Measurements from ENCODE around the gene SSC5D.

The SSC5D gene

DNA sequence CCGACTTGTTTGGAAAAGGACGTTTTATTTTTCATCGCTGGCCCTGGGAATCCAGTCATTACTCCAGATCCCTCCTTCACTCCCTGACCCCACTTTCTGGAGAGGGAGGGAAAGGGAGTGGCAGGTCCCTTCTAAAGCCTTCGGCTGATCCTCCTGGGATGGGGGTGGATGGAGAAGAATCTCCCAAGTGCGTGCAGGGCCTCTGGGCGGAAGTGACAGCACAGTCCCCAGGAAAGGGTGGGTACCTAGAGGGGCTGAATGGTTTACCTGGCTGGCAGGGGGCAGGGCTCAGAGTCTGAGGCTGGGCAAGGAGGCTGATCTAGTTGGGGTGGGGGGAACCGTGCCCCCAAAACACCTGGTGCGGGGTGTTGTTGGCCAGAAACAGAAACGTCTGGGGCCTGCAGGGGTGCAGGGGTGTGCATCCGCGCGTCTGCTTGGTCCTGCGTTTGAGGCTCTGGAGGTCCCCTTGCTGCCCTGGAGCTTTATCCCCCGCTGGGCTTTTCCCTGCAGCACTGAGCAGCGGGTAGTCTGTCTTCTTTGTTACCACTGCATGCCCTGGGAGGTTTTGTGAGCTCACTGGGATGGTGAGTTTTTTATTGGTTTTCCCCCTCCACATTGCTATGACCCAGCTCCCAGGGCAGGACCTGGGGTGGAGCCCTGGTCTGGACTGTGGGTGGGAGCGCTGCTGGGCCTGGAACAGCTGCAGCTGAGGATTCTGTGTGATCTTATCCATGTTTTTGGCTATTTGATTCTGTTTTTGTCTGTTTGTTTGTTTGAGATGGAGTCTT is 14.8 kb upstream of the SSC5D start:
- DNase-seq (ENCODE audit: low read depth in 3 of 3), result no peak

DNA sequence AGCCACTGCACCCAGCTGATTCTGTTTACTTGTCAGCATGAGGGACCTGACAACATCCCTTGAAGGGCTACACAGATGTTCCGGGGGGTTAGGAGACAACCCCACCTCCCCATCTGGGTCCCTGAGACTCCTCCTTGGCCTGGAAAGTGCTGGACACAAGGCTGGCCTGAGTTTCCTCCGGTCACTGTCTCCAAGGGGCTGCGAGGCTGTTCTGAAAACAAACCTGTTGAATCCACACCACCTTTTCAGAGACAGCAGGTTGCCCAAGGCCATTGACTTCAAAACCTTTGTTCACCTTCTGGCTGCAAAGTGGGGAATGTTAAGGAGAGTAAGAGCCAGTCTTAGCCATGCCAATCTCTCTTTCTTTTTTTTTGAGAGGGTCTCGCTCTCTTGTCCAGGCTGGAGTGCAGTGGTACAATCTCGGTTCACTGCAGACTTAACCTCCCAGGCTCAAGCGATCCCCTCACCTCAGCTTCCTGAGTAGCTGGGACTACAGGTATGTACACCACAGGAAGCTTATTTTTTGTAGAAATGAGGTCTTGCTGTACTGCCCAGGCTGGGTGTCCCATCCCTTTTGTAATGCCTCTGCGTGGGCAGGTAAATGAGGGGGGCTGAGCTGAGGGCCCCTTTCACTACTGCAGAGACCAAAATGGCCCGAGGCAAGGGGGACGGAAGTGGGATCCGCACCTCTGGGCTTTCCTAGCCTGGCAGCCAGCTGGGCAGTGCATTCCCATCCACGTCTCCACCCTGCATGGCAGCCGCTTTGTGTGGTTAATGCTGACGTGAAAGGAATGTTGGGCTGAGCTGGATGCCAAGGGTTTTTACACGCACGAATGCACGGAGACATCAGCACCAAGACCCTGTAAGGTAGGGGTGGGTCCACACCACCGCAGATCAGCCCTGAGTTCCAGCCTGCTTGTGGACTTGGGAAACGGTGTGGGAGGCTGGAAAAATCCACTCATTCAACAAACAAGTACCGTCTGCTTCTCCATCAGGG is 13.7 kb upstream of the SSC5D start:
- DNase-seq (ENCODE audit: low read depth in 3 of 3), result no peak

- DNase-seq (ENCODE audit: low read depth in 3 of 3), result peak; percentile 96 to 99 (median 98)
Observed at GRCh38 chr19:55476100-55476775, 12.0 kb upstream of the SSC5D start, which contains the start of gene ZNF628. Gene ZNF628, plus strand, starts transcription at chr19:55476617. Its CDS starts 3,294 bp downstream, at chr19:55479911.

DNA sequence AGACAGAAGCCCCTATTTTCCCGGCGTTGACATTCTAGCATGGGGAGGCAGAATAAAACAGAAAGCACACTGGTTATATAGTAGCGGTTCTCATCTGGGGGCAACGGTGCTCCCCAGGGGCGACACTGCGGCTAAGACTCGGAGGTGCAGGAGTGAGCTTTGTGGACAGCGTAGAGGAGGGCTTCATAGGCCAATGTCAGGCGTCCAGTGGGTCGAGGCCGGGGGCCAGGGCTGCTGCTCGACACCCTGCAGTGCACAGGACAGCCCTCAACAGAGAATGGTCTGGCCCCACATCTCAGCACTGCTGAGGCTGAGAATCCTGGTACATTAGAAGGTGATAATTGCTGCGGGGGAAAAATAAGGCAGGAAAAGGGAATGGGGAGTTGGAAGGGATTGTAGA is 10.3 kb upstream of the SSC5D start:
- no peak for DNase-seq (ENCODE audit: low read depth in 3 of 3)

DNA sequence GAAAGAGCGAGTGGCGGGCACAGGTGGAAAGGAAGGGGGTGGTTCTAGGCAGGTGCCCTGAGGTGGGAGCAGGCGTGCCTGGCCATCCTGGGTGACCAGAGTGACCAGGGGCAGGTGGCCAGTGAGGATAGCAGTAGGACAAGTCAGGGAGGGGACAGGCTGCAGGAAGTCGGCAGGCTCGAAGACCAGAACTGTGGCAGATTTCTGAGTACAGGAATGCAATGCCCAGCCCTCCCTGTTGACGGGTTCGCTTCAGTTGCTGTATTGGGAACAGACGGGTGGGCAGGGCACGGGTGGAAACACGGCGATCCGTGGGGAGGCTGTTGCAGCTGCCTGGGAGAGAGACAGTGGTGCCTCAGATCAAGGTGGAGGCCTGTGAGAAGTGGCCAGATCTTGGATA is 9.9 kb upstream of the SSC5D start:
- DNase-seq (ENCODE audit: low read depth in 3 of 3), result no peak

GRCh38 chr19:55479045-55479444 is 9.2 kb upstream of the SSC5D start:
- DNase-seq (ENCODE audit: low read depth in 3 of 3), result no peak

GRCh38 chr19:55479451-55480230 is 8.6 kb upstream of the SSC5D start:
- DNase-seq (ENCODE audit: low read depth in 3 of 3), result no peak

DNA sequence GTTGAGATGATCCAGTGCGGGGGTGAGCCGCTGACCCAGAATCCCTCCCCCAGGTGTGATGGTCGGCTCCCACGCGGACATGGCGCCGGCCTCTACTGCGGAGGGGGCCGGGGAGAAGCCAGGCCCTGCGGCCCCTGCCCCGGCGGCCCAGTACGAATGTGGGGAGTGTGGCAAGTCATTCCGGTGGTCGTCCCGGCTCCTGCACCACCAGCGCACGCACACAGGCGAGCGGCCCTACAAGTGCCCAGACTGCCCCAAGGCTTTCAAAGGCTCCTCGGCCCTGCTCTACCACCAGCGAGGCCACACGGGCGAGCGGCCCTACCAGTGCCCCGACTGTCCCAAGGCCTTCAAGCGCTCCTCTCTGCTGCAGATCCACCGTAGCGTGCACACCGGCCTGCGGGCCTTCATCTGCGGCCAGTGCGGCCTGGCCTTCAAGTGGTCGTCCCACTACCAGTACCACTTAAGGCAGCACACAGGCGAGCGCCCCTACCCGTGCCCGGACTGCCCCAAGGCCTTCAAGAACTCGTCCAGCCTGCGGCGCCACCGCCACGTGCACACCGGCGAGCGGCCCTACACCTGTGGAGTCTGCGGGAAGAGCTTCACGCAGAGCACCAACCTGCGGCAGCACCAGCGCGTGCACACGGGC is 7.0 kb upstream of the SSC5D start:
- DNase-seq (ENCODE audit: low read depth in 3 of 3), result no peak

GRCh38 chr19:55481794-55482155 is 6.5 kb upstream of the SSC5D start:
- DNase-seq (ENCODE audit: low read depth in 3 of 3), result no peak

DNA sequence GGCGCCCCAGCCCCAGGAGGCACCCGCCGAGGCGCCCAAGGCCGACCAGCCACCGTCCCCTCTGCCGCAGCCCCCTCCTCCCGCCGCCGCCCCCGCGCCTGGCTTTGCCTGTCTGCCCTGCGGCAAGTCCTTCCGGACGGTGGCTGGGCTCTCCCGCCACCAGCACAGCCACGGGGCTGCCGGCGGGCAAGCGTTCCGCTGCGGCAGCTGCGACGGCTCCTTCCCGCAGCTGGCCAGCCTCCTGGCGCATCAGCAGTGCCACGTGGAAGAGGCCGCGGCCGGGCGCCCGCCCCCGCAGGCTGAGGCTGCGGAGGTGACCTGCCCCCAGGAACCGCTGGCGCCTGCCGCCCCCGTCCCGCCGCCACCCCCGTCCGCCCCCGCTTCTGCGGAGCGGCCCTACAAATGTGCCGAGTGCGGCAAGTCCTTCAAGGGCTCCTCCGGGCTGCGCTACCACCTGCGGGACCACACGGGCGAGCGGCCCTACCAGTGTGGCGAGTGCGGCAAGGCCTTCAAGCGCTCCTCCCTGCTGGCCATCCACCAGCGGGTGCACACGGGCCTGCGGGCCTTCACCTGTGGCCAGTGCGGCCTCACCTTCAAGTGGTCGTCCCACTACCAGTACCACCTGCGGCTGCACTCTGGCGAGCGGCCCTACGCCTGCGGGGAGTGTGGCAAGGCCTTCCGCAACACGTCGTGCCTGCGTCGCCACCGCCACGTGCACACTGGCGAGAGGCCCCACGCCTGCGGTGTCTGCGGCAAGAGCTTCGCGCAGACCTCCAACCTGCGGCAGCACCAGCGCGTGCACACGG is 5.9 kb upstream of the SSC5D start:
- DNase-seq (ENCODE audit: low read depth in 3 of 3), result no peak

- no peak for DNase-seq (ENCODE audit: low read depth in 3 of 3)
Observed at GRCh38 chr19:55482967-55483705, 5.1 kb upstream of the SSC5D start.

DNA sequence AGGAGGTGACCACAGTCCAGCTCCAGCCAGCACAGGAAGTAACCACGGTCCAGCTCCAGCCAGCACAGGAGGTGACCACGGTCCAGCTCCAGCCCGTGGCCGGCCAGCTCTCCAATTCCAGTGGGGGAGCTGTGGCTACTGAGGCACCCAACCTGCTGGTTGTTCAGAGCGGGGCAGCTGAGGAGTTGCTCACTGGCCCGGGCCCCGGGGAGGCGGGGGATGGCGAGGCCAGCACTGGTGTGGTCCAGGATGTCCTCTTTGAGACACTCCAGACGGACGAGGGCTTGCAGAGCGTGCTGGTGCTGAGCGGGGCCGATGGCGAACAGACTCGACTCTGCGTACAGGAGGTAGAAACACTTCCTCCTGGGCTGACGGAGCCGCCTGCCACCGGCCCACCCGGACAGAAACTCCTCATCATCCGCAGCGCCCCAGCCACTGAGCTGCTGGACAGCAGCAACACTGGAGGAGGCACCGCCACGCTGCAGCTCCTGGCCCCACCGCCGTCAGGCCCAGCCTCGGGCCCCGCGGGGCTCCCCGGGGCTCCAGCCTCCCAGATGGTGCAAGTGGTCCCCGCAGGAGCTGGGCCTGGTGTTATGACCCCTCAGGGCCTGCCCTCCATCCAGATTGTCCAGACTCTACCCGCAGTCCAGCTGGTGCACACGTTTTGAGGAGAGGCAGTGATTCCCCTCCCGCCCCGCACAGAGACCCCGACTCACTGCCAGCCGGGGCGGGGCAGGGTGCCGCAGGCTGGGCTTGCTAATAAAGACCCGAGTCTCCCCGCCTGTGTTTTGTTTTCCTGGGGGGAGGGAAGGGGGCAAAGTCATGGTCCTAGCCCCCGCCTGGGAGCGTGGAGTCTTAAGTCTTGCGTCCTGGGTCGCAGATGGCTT is 4.3 kb upstream of the SSC5D start:
- no peak for DNase-seq (ENCODE audit: low read depth in 3 of 3)

DNA sequence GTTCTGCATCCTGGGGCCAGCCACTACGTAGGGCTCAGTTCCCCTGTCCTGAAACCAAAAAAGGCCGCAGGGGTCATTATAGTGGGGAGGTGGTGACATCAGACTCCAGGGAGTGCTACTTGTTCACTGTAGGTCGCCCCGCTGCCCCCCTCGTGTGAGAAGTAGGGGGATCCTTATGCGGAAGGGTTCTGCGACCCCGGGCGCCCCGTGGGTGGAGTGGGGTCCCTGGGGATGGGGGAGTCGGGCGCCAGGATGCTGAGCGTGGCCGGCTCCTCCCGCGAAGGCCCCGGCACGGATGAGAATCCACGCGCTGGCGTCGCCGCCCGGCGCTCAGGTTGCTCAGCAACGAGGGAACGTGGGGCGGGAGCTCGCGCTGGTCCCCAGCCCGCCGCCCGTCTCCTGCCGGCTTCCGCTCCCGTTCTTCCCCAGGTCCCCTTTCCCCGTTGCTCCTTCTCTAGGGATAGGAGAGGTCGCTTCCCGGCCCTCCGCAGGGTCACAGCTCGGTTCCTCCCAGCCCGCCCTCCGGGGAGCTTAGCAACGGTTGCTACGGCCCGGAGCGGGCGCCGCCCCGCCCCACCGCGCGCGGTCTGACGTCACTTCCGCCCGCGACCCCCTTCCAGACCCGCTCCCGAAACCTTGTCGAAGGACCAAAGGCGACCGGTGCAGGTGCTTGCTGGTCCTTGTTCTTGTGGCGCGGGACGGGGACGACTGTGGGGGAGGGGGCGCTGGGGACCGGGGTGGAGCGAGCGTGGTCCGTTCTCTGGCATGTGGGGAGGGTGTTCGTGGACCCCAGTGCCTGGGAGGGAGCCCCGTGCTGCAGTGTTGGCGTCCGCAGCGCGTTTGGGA is 3.4 kb upstream of the SSC5D start, which contains the start of gene NAT14:
Gene NAT14, plus strand, starts transcription at position 596 of the 846 bp plus-strand sequence. CDS start 521 bp downstream, outside the sequence.
- DNase-seq (ENCODE audit: low read depth in 3 of 3), result peak in 2 of 3 experiments; percentile 46 to 65

DNA sequence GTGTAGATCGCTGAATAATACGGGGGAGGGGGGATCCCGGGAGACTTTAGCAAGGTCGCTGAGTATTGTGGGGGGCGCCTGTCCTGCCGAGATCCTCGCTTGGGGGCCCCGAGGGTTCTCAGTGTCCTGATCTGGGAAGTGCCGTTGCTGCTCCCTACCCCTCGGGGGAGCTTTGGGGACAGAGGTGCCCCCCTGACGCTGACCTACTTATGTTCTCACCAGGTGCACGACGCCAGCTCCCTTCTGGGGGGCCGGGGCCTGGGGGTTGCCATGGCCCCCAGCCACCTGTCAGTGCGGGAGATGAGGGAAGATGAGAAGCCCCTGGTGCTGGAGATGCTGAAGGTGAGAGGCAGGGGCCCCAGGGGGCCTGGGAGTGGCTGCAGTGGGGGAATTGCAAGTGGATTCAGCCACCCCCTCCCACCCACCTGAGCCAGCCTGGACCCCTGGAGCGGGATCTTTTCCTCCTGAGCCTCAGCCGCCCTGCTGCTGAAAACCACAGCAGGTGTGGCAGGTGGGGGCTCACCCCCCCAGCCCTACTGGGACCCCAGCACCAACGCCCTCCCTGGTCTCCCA is 2.7 kb upstream of the SSC5D start:
- no peak for DNase-seq (ENCODE audit: low read depth in 3 of 3)

GRCh38 chr19:55486043-55486970 is 1.9 kb upstream of the SSC5D start:
- no peak for DNase-seq (ENCODE audit: low read depth in 3 of 3)
